HG03097 (cell line): Measurements from ENCODE around the gene ZNF644.
"Not testable (repeated sequence)": the region's sequence is repeated elsewhere in the genome, so short reads cannot be mapped to it uniquely, and the experiment has no call there.

ENCODE experiments used
- ATAC-seq: cut with Tn5 transposase; IDR thresholded peaks from one replicate; pipeline ENCODE4 v1.9.1; 2021; ENCODE audit not compliant: unreplicated experiment, low FRiP score

ZNF644 gene

DNA sequence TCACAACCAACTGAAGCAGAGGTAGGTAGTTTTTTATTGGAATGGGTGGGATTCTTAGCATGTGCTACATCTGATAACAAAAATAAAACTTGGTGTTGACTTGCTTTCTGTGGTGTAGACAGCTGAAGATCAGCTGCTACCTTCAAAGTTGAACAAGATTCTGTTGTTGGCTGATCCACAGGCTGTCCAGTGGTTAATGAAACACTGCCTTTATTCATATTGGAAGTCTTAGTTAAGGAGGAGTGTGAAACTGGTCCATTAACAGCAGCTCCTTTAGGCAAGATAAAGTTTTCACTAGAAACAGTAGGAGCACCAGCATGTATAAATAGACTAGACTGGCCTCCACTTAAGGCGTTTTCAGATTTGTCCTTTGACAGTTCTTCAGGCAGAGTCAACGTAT is 81.1 kb downstream of the ZNF644 start:
- ATAC-seq, result no peak

DNA sequence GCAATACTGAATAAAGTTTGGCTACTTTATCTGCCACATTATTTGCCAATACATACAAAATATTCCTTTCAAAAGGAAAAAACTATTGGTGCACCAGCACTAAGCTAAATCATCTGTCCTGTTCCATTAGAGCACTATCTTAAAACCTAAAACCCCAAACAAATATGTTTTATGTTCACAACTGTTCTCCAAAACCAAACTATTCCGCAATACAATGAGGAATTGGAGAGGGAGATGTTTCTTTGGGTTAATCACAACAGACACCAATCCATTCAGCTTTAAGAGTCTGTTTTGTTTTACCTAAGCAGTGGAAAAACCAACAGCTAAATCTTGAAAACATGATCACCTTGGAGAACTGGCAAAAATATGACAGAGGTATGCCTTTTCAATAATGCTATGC is 85.1 kb downstream of the ZNF644 start:
- no peak for ATAC-seq

DNA sequence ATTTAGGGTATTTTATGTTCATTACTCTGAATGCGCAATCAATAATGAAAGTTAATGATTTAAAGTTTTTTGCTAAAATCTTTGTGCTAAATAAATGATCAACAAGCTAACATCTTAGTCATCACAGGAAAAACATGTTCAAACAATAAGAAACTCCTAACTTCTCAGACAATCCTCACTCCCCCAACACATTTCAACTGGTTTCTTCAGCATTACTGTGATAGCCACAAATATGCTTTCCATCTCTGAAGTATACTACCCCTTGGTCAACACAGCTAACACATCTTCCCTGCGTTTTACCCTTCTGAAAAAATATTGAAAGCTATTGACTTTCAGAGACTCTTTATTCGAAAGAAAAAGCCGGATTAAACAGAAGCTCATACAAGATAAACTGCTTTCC is 85.8 kb downstream of the ZNF644 start:
- ATAC-seq, result no peak

DNA sequence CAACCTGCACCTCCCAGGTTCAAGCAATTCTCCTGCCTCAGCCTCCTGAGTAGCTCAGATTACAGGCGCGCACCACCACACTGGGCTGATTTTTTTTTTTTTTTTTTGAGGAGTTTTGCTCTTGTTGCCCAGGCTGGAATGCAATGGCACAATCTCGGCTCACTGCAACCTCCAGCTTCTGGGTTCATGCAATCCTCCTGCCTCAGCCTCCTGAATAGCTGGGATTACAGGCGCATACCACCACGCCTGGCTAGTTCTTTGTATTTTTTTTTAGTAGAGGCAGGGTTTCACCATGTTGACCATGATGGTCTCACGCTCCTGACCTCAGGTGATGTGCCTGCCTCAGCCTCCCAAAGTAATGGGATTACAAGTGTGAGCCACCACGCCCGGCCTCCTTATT is 93.6 kb downstream of the ZNF644 start:
- ATAC-seq, result not testable (repeated sequence)

DNA sequence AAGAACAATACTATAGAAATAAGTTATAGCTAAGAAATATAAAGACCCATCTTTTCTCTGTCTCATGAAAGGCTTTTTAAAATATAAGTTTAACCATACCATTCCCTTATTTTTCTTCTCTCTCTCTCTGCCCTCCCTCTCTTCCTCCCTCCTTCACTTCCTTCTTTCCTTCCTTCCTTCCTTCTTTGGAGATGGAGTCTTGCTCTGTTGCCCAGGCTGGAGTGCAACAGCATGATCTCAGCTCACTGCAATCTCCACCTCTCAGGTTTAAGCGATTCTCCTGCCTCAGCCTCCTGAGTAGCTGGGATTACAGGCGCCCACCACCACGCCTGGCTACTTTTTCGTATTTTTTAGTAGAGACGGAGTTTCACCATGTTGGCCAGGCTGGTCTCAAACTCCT is 94.2 kb downstream of the ZNF644 start:
- ATAC-seq, result not testable (repeated sequence)

DNA sequence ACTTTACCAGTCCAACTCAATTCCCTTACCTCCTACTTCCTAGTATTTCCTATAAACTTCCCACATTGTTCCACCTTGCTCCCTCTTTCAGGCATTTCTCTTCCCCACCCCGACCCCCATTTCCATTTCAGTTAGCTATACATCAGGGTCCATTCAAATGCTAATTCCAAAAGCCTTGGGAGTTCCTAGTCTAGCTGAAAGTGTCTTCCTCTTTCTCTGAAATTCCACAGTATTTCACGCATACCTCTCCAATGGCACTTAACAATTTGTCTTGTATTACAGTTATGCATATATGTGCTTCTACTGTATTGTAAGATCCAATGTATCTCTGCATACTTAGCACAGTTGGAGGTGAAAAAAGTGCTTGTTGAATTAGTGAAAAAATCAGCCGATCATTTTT is 94.9 kb downstream of the ZNF644 start:
- ATAC-seq, result no peak

DNA sequence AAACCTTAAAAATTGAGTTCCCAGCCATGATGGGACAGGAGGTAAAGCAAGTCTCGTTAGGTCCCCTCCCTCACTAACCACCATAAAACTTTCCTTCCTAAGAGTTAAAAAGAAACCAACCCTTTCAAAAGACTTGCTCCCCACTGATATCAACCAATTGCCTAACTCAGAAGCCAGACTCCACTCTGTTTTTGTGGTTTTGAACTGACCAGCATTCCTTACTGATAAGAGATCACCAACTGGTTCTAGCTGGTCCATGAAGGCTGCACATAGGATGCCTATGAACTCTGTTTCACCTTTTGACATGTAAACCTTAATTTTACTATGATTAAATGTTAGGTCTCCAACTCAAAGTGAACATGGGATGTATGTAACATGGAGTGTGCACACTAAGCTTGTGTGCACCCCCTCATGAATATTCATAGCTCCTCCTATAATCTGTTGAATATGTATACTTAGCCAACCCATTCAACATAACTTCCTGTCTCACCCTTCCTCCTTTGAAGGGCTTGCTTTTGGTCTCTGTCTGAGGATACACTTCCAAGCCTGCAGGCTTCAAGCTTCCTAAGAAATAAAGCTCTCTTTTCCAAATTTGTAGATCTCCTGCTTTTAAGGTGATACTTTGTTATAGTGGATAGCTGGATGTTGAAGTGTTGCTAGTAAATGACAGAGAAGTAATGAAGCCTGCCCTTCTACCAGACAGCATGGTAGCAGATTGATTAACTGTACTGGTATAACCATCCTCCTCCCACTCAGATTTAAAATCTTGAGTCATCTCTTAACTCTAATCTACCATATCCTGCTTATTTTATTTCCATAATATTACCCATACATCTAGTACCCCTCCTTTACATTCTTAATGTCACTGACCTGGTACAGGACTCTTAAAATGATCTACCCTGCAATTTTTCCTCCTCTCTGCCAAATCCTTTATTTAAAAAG is 95.6 kb downstream of the ZNF644 start:
- no peak for ATAC-seq

DNA sequence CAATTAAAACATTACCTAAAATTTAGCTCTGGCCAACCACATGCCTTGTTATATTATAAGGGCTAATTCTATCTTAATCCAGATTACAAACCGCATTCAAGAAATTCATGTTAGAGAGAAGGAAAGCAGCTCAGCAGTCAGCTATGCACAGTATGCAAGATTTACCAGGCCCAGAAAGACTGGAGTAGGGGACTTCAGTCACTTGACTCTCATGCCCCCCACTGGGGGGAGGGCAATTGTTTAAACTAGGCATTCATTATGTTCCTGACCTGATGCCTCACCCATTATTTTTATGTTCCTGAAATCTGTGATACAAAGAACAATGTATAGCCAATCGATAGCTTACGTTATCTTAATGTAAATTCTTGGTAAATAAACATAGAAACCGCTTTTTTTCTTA is 96.9 kb downstream of the ZNF644 start:
- no peak for ATAC-seq

DNA sequence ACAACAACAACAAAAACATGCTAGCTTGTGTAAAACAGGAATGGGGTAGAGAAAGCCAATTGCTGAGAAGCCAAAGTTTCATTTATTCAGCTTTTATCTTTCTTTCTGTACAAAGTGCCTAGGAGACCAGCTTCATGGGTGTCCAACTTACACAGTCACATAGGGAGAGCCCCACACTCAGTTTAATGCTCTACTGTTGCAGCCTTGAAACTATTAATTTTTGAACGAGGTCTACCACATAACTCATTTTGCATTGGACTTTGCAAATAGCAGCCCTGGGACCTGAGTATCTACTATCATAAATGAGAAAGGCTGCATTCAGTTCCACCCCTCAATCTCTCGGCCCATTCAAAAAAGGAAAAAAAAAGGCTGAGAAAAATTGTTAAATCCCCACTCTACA is 98.8 kb downstream of the ZNF644 start:
- no peak for ATAC-seq

DNA sequence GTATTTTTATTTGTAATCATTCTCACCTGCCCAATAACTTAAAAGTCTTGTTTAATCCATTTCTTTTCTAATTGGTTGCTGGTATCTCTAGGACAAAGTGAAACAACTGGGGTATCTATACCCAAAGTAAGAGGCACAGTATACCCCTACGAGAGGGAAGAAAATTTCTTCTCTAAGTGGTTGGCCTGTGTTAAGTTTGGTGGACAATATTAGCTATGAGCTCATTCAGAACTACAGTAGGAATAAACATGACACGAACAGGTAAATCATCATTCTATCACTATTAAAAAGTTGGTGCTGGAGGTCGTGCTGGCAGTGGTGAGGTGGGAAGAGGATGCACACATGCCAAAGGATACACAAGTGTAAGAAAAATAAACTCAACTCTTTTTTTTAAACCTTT is 99.6 kb downstream of the ZNF644 start:
- ATAC-seq, result no peak

DNA sequence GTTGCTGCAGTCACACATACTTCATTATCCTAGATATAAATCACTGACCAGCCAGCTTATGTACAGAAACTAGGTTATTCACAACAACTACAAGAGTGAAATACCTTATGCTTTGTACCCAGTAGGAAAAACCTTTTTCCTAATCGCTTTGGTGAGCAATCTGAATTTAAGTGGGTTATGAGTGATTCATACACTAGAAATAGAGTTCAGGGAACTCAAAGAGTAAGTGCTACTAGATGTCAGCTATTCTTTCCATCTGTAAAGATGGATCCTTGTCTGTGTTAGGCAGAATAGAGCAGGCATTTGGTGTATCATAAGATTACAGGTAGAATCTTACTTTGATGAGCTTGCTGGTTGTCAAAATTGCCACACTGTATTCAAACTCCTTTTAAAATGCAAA is 101.9 kb downstream of the ZNF644 start:
- no peak for ATAC-seq

DNA sequence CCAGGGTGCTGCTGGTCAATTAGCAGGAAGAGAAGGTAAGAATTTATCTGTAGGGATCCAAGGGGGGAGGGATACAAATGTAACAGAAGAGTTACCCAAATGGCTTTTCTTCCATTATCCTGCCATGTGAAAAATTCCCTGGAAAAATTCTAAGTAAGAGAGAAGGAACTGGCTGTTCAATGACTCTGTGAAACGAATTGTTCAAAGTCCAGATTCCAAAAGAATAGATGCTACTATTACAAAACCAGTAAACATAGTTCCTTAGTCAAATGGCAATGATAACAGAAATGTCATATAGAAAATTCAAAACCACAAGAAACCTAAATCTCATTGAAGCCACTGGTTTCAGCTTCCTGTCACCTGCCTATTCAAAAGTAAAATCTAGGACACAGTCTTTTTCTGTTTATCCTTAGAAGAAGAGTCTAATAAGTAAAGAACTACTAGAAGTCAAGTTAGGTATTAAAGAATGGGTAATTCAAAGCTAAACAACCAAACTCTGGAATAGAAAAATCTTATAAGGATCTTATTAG is 102.6 kb downstream of the ZNF644 start:
- ATAC-seq, result peak; percentile 62

DNA sequence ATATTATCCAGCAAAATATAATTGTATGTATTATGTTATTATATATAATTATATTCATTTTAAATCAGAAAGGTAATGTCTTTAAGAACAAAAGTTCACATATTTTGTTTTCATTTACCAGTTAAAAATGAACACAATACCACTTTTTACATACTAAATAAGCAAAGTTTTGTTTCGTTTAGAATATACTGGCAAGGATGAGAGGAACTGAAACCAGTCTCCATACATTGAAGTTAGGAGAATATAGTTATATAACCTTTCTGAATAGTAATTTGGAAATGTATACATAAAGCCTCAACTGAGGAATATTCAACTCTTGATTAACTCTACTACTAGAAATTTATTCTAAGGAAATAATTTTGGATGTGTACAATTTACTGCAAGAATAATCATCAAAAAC is 110.5 kb downstream of the ZNF644 start:
- no peak for ATAC-seq

DNA sequence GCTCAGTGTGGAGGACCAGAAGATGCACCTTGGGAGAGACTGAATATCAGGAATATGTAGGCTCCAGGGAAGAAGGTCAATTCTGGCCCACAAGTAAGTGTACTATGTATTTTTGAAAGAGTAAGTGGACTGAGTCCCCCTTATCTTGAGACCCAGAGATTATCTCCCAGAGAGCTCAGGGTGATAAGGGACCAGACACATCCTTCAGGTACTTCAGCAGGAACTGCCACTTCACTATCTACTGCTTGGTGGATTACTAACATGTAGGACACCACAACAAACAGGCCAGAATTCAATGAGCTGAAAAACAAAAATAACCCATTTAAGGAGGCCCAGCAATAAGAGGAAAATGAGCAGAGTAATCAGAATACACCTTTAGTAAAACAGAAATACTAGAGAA is 119.2 kb downstream of the ZNF644 start:
- ATAC-seq, result no peak

DNA sequence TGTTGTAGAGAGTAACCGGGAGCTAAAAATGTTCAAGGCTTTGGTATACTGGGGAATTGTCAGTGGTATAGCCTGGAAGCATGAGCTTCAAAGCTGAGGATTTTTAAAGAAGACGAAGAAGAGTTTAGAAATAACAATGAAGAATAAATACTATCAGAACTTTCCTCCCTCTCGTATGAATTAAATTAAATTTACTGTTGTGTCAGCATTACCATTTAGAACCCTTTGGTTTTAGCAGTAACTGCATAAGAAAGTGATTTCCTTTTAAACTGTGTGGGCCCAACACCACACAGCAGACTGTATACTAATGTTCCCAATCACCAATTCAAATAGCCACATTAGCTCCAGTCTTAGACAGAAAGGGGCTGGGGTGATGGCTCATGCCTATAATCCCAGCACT is 122.6 kb downstream of the ZNF644 start:
- no peak for ATAC-seq

DNA sequence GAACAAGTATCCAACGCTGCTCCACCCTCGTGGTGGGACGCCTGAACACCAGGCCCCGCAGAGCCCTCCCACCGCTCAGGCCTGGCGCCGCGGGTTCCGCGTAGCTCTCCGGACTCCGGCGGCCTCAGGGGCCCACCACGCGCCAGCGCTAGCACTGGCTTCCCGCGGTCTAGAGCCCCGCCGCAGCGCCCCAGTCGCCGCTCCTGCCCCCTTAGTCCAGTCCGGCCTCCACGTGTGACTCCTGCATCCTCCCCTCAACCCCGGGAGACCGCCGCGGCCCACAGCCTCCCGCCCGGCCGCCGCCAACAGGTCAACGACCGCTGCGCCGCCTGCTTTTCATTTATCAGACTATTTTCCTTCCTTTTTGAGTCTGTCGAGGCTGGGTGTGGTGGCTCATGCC is 128.2 kb downstream of the ZNF644 start:
- not testable (repeated sequence) for ATAC-seq

DNA sequence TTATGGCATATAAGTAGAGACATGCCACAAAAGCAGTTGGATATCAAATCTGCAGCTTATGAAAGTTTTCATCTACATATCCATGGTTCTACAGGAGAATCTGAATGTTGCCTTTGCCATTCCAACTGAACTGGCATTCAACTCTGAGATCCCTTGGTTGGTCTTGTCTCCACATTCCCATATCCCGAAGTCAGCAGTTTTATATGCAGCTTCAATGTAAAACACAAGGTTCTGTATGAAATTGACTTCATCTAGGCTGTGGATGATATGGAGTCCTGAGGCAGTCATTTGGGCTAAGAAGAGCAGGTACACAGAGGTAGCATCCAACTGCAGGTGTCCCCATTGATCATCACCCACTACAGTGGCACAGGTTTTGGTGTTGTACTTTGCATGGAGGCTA is 129.0 kb downstream of the ZNF644 start:
- not testable (repeated sequence) for ATAC-seq

DNA sequence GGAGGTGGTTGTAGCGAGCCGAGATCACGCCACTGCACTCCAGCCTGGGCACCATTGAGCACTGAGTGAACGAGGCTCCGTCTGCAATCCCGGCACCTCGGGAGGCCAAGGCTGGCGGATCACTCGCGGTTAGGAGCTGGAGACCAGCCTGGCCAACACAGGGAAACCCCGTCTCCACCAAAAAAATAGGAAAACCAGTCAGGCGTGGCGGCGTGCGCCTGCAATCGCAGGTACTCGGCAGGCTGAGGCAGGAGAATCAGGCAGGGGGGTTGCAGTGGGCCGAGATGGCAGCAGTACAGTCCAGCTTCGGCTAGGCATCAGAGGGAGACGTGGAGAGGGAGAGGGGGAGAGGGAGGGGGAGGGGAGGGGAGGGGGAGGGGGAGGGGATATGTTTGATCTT is 129.6 kb downstream of the ZNF644 start:
- ATAC-seq, result not testable (repeated sequence)

DNA sequence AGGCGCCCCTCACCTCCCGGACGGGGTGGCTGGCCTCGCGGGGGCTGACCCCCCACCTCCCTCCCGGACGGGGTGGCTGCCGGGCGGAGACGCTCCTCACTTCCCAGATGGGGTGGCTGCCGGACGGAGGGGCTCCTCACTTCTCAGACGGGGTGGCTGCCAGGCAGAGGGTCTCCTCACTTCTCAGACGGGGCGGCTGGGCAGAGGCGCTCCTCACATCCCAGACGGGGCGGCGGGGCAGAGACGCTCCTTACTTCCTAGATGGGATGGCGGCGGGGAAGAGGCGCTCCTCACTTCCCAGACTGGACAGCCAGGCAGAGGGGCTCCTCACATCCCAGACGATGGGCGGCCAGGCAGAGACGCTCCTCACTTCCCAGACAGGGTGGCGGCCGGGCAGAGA is 130.1 kb downstream of the ZNF644 start:
- ATAC-seq, result not testable (repeated sequence)

DNA sequence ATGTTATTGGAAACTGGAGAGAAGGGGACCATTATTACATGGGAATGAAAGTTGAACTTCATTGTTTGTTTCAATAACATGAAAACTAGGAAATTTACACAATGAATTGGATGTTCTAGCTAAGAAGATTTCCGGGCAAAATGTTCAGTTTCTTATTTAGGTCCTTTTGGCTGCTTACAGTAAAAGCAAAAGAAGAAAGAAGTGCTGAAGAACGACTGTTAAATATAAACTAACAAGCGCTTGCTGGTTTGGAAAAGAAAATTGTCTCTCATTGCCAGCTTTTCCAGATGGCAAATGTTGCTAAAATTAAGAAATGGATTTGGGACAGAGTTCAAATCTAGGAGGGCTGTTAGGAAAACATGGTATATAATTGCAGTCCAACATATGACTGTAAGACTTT is 139.6 kb downstream of the ZNF644 start:
- ATAC-seq, result no peak

DNA sequence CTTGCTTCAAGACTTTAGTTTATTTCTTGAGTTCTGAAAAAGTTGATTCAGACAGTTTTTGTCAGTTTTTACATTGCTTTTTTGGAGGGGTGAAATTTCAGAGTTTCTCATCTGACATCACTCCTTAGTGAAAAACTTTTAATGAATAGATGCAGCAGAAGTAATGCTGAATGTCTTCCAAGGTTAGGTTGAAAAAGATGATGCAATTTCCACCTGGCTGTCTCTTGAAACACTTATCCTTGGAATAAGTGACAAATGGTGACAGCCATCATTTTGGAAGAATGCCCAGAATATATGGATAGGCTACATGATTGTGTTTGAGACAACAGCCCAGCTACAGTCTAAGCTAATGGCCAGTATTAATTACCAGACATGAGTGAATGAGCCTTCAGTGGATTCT is 140.8 kb downstream of the ZNF644 start:
- no peak for ATAC-seq

DNA sequence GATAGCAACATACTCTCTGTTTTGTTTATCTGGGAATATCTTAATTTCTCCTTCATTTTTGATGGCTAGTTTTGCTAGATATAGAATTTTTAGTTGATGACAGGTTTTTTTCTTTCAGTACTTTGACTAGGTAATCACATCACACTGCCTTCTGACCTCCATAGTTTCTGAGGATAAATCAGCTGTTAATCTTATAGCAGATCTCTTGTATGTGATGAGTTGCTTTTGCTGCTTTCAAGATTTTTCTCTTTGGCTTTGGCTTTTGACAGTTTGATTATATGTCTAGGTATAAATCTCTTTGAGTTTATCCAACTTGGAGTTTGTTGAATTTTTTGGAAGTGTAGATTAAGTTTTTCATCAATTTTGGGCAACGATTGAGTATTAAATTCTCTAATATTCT is 142.6 kb downstream of the ZNF644 start:
- ATAC-seq, result no peak
